GM12878 (cell line): ENCODE data around the gene IL10. TPM values are rescaled to one million over a fixed set of nuclear protein-coding genes. Genes with fewer than 3 reads are reported as not detected.
A peak's percentile ranks its signal among the peaks of the same experiment; 100 is the strongest.

Source experiments
- CBFB ChIP-seq: IDR thresholded peaks from 2 replicates; pipeline ENCODE4 v1.6.1; 2016; ENCODE audit warnings: antibody characterized with exemption, low read depth
- CBX3 ChIP-seq: fragments of 200-600 bp; sonication (generic); IDR thresholded peaks from 2 replicates; pipeline ENCODE4 v1.6.1; 2016; ENCODE audit warnings: low read depth, borderline replicate concordance
- EZH2 ChIP-seq: IDR thresholded peaks from 2 replicates; pipeline ENCODE4 v1.6.1; 2012; ENCODE audit warnings: low read depth, mild to moderate bottlenecking, control low read depth, inconsistent platforms, low read length, borderline replicate concordance; ENCODE audit not compliant: control insufficient read depth
- GATAD2B ChIP-seq: fragments of 450-650 bp; conservative IDR thresholded peaks from 2 replicates; pipeline ENCODE4 v1.6.1; 2017; ENCODE audit warnings: low read depth, mild to moderate bottlenecking, moderate library complexity
- TCF12 ChIP-seq: IDR thresholded peaks from 2 replicates; pipeline ENCODE4 v1.6.1; 2011; ENCODE audit warnings: low read depth, mild to moderate bottlenecking, low read length
- TCF7 ChIP-seq: IDR thresholded peaks from 2 replicates; pipeline ENCODE4 v1.6.1; 2014; ENCODE audit warnings: antibody characterized with exemption, borderline replicate concordance
- polyA plus RNA-seq, 11 experiments: library from polyadenylated mRNA; depleted of rRNA in 4 of 11; unstranded in 6 of 11; stranded (reverse) in 5 of 11; fragments of >200 nt; fragmentation: Nextera tagmentation in 4 of 11; fragmentation: Illumina TruSeq in 1 of 11; extraction: Ambion mirVana in 4 of 11; extraction: Trizol in 1 of 11; gene quantifications; 1 replicate in 1 of 11; 2 replicates in 10 of 11; pipeline versions ENCODE4 v1.2.1 to v1.2.3, GENCODE V29; 2011 to 2016; ENCODE audit warnings: inconsistent platforms in 2 of 11, missing spikeins in 2 of 11, low read depth in 1 of 11
- total RNA-seq, 4 experiments: library from RNA; depleted of rRNA in 3 of 4; stranded (reverse); fragments of >200 nt in 3 of 4; fragmentation: Illumina TruSeq in 1 of 4; extraction: Trizol in 1 of 4; gene quantifications; 2 replicates each; pipeline versions ENCODE4 v1.2.1 to v1.2.3, GENCODE V29; 2013 to 2021
- TF ChIP-seq, protein P1 (sequence below): fragments of 150-350 bp; IDR thresholded peaks from 2 replicates; pipeline ENCODE4 v1.6.1; 2016; ENCODE audit warnings: low read depth, low read length
- TF ChIP-seq, protein P2 (sequence below): fragments of 450-650 bp; IDR thresholded peaks from 2 replicates; pipeline ENCODE4 v1.6.1; 2016; ENCODE audit warnings: mild to moderate bottlenecking
- TF ChIP-seq, protein P3 (sequence below): IDR thresholded peaks from 2 replicates; pipeline ENCODE4 v1.6.1; 2012; ENCODE audit warnings: low read depth, low read length, improper control_type of control experiment
- TF ChIP-seq, protein P4 (sequence below): fragments of 450-650 bp; IDR thresholded peaks from 2 replicates; pipeline ENCODE4 v1.6.1; 2017; ENCODE audit warnings: mild to moderate bottlenecking
- TF ChIP-seq, protein P5 (sequence below): fragments of 450-650 bp; IDR thresholded peaks from 2 replicates; pipeline ENCODE4 v1.6.1; 2018; ENCODE audit warnings: borderline replicate concordance, mild to moderate bottlenecking; ENCODE audit not compliant: partially characterized antibody
- TF ChIP-seq, protein P6 (sequence below): fragments of 150-350 bp; IDR thresholded peaks from 2 replicates; pipeline ENCODE4 v1.6.1; 2014; ENCODE audit warnings: mild to moderate bottlenecking, low read depth, low read length

IL10 gene
- total and polyA plus RNA-seq, 10 of the 15 experiments (the other 5 are each of a cell fraction or from before 2014, with no cell fraction given), result 0.34 to 5.0 (median 1.1) TPM

DNA sequence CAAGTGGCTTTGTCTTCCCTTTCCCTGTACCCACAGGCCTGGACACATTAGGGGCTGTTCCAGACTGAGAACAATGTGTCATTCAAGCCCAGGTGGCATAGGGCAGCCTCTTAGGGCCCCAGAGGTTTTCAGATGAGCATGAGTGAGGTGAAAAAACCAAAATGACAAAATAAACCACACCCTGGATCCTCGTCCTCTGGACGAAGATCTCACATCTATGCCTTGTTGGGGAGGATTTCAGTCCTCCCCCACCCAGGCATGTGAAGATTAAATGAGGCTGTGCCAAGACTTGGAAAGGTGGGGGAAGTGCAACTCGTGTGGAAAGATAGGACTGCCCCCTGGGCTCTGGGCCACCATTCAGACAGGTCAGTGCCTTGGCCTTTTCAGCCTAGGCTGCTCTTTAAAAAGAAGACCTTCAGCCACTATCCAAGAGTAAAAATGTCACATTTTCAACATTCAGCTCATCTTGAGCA is 34.5 kb downstream of the IL10 start (continued):
- TF ChIP-seq, protein P1, sequence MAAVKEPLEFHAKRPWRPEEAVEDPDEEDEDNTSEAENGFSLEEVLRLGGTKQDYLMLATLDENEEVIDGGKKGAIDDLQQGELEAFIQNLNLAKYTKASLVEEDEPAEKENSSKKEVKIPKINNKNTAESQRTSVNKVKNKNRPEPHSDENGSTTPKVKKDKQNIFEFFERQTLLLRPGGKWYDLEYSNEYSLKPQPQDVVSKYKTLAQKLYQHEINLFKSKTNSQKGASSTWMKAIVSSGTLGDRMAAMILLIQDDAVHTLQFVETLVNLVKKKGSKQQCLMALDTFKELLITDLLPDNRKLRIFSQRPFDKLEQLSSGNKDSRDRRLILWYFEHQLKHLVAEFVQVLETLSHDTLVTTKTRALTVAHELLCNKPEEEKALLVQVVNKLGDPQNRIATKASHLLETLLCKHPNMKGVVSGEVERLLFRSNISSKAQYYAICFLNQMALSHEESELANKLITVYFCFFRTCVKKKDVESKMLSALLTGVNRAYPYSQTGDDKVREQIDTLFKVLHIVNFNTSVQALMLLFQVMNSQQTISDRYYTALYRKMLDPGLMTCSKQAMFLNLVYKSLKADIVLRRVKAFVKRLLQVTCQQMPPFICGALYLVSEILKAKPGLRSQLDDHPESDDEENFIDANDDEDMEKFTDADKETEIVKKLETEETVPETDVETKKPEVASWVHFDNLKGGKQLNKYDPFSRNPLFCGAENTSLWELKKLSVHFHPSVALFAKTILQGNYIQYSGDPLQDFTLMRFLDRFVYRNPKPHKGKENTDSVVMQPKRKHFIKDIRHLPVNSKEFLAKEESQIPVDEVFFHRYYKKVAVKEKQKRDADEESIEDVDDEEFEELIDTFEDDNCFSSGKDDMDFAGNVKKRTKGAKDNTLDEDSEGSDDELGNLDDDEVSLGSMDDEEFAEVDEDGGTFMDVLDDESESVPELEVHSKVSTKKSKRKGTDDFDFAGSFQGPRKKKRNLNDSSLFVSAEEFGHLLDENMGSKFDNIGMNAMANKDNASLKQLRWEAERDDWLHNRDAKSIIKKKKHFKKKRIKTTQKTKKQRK, result no peak
- TF ChIP-seq, protein P2, sequence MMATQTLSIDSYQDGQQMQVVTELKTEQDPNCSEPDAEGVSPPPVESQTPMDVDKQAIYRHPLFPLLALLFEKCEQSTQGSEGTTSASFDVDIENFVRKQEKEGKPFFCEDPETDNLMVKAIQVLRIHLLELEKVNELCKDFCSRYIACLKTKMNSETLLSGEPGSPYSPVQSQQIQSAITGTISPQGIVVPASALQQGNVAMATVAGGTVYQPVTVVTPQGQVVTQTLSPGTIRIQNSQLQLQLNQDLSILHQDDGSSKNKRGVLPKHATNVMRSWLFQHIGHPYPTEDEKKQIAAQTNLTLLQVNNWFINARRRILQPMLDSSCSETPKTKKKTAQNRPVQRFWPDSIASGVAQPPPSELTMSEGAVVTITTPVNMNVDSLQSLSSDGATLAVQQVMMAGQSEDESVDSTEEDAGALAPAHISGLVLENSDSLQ, result peak; percentile 45; the same call in 1 of the 2 replicates
- peak; percentile 4; the same call in 1 of the 2 replicates for TF ChIP-seq CBFB
- no peak for TF ChIP-seq GATAD2B
- TF ChIP-seq, protein P3, sequence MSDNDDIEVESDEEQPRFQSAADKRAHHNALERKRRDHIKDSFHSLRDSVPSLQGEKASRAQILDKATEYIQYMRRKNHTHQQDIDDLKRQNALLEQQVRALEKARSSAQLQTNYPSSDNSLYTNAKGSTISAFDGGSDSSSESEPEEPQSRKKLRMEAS, result no peak
- TF ChIP-seq, protein P4, sequence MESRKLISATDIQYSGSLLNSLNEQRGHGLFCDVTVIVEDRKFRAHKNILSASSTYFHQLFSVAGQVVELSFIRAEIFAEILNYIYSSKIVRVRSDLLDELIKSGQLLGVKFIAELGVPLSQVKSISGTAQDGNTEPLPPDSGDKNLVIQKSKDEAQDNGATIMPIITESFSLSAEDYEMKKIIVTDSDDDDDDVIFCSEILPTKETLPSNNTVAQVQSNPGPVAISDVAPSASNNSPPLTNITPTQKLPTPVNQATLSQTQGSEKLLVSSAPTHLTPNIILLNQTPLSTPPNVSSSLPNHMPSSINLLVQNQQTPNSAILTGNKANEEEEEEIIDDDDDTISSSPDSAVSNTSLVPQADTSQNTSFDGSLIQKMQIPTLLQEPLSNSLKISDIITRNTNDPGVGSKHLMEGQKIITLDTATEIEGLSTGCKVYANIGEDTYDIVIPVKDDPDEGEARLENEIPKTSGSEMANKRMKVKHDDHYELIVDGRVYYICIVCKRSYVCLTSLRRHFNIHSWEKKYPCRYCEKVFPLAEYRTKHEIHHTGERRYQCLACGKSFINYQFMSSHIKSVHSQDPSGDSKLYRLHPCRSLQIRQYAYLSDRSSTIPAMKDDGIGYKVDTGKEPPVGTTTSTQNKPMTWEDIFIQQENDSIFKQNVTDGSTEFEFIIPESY, result no peak
- TF ChIP-seq, protein P5, sequence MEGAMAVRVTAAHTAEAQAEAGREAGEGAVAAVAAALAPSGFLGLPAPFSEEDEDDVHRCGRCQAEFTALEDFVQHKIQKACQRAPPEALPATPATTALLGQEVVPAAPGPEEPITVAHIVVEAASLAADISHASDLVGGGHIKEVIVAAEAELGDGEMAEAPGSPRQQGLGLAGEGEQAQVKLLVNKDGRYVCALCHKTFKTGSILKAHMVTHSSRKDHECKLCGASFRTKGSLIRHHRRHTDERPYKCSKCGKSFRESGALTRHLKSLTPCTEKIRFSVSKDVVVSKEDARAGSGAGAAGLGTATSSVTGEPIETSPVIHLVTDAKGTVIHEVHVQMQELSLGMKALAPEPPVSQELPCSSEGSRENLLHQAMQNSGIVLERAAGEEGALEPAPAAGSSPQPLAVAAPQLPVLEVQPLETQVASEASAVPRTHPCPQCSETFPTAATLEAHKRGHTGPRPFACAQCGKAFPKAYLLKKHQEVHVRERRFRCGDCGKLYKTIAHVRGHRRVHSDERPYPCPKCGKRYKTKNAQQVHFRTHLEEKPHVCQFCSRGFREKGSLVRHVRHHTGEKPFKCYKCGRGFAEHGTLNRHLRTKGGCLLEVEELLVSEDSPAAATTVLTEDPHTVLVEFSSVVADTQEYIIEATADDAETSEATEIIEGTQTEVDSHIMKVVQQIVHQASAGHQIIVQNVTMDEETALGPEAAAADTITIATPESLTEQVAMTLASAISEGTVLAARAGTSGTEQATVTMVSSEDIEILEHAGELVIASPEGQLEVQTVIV, result no peak
- TF ChIP-seq, protein P6, sequence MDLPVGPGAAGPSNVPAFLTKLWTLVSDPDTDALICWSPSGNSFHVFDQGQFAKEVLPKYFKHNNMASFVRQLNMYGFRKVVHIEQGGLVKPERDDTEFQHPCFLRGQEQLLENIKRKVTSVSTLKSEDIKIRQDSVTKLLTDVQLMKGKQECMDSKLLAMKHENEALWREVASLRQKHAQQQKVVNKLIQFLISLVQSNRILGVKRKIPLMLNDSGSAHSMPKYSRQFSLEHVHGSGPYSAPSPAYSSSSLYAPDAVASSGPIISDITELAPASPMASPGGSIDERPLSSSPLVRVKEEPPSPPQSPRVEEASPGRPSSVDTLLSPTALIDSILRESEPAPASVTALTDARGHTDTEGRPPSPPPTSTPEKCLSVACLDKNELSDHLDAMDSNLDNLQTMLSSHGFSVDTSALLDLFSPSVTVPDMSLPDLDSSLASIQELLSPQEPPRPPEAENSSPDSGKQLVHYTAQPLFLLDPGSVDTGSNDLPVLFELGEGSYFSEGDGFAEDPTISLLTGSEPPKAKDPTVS, result no peak
- TF ChIP-seq TCF7, result no peak
- no peak for TF ChIP-seq TCF12
- no peak for TF ChIP-seq CBX3
- TF ChIP-seq EZH2, result no peak
